ENCODE results near the gene GAP43. TPM values are rescaled to one million over a fixed set of nuclear protein-coding genes. Genes with fewer than 3 reads are reported as not detected.

Gene GAP43
- total and polyA plus RNA-seq, 3 donors from 2014 or later, result 0.62 to 0.63 (median 0.62) TPM

DNA sequence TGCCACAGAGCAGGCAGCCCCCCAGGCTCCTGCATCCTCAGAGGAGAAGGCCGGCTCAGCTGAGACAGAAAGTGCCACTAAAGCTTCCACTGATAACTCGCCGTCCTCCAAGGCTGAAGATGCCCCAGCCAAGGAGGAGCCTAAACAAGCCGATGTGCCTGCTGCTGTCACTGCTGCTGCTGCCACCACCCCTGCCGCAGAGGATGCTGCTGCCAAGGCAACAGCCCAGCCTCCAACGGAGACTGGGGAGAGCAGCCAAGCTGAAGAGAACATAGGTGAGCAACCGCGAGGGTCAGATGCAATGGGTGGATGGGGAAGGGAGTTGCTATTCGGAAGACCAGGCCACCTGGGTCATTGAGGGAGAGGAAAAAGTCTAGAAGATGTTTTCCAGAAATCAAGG, 53.0 kb downstream of the GAP43 start:
- TF ChIP-seq, protein P1, sequence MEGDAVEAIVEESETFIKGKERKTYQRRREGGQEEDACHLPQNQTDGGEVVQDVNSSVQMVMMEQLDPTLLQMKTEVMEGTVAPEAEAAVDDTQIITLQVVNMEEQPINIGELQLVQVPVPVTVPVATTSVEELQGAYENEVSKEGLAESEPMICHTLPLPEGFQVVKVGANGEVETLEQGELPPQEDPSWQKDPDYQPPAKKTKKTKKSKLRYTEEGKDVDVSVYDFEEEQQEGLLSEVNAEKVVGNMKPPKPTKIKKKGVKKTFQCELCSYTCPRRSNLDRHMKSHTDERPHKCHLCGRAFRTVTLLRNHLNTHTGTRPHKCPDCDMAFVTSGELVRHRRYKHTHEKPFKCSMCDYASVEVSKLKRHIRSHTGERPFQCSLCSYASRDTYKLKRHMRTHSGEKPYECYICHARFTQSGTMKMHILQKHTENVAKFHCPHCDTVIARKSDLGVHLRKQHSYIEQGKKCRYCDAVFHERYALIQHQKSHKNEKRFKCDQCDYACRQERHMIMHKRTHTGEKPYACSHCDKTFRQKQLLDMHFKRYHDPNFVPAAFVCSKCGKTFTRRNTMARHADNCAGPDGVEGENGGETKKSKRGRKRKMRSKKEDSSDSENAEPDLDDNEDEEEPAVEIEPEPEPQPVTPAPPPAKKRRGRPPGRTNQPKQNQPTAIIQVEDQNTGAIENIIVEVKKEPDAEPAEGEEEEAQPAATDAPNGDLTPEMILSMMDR (IDR thresholded peaks at IDR 0.05), result no peak
- TF ChIP-seq POLR2A (IDR thresholded peaks at IDR 0.05), result no peak
- no peak for DNase-seq
- Histone ChIP-seq H3K4me3 (no peak overlapping the region), H3K9me3 (no peaks in the 10 kb centered on the region), H3K27ac (no peak overlapping the region), H3K36me3 (ENCODE audit: low read depth, missing control alignments) (no peaks in the 10 kb centered on the region), H3K27me3 (no peaks in the 10 kb centered on the region), H3K4me1 (no peaks in the 10 kb centered on the region)
- intact Hi-C loops (cut with DNase I; ENCODE audit: low total_unique reads), result no loop called here
- WGBS, 2 donors, result 76 to 85% methylated on average over 8 to 9 of the region's 9 CpGs

DNA sequence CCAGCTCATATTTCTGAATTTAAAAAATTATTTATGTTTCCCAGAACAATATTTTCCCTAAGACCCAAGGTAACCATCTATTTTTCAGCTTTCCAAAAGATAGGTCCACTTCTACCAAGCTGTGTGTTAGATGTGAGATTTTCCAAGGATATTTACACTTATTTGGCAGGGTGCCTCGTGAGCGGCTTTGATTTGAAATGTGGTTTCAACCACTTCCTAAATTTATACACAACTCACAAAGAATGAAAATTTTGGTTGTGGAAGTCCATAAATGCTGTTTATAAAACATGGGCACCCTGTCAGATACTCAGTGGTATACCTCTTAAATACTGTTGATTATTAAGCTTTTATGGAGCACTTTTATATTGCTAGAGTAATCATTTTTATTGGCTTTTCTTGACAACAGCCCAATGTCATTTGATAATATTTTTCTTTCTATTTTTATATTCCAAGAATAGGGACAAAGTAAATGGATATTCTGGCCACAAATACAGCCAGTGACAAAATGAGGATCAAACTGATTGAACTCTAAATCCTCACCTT, 57.6 kb downstream of the GAP43 start:
- H3K36me3 ChIP-seq (ENCODE audit: low read depth, missing control alignments), result no peaks in the 10 kb centered on the region
- WGBS, 2 donors, result 53 to 73% methylated on average over 2 of the region's 2 CpGs
- no peak overlapping the region for H3K4me3 ChIP-seq
- H3K27me3 ChIP-seq, result no peaks in the 10 kb centered on the region
- no peak for TF ChIP-seq POLR2A (IDR thresholded peaks at IDR 0.05)
- no peaks in the 10 kb centered on the region for H3K9me3 ChIP-seq
- intact Hi-C loops (cut with DNase I; ENCODE audit: low total_unique reads), result no loop called here
- no peak for DNase-seq
- H3K4me1 ChIP-seq, result no peaks in the 10 kb centered on the region
- H3K27ac ChIP-seq, result no peak overlapping the region

DNA sequence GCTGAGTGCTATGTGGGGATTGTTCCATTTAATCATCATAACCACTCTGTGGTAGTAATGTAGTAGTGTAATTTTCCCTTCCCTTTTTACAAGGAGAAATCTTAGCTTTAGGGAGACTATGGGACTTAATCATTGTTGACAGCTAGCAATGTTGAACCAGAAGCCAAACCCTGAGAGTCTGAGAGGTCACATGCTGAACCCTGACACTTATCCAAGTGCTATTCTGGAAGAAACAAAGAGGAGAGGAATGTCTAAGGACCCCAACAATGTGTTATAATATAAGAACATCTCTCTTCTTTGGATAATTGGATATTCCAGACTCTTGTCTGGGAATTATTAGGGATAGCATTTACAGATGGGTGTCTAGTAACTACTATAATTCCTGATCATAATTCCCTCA, 58.4 kb downstream of the GAP43 start:
- intact Hi-C loops (cut with DNase I; ENCODE audit: low total_unique reads), result no loop called here
- Histone ChIP-seq H3K36me3 (ENCODE audit: low read depth, missing control alignments) (no peaks in the 10 kb centered on the region), H3K4me3 (no peak overlapping the region), H3K9me3 (no peaks in the 10 kb centered on the region), H3K4me1 (no peaks in the 10 kb centered on the region), H3K27me3 (no peaks in the 10 kb centered on the region), H3K27ac (no peak overlapping the region)
- no peak for DNase-seq
- TF ChIP-seq, protein P1 (IDR thresholded peaks at IDR 0.05), result no peak
- TF ChIP-seq POLR2A (IDR thresholded peaks at IDR 0.05), result no peak

DNA sequence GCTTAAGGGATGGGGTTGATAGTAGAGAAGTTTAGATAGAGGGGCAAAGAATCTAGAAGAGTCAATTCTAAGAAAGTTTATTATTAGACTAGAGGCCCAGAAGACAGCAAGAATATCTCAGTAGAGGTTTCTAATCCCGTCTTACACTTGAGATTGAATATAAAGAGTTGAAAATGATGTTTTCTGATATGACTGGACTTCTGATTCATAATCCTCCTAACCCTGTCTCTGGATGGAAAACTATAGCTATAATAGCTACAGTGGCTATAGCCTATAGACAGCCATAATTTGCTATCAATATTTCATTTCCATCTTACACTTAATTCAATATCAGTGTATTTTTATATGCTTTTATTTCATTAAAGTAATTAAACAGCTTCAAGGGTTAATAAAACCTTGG, 60.0 kb downstream of the GAP43 start:
- intact Hi-C loops (cut with DNase I; ENCODE audit: low total_unique reads), result no loop called here
- no peak for DNase-seq
- H3K4me1 ChIP-seq, result no peaks in the 10 kb centered on the region
- no peaks in the 10 kb centered on the region for H3K9me3 ChIP-seq
- TF ChIP-seq POLR2A (IDR thresholded peaks at IDR 0.05), result no peak
- TF ChIP-seq, protein P1 (IDR thresholded peaks at IDR 0.05), result no peak
- no peak overlapping the region for H3K4me3 ChIP-seq
- 88 to 98% methylated on average over 1 of the region's 1 CpG for WGBS, 2 donors
- no peaks in the 10 kb centered on the region for H3K27me3 ChIP-seq
- no peak overlapping the region for H3K27ac ChIP-seq
- H3K36me3 ChIP-seq (ENCODE audit: low read depth, missing control alignments), result no peaks in the 10 kb centered on the region

DNA sequence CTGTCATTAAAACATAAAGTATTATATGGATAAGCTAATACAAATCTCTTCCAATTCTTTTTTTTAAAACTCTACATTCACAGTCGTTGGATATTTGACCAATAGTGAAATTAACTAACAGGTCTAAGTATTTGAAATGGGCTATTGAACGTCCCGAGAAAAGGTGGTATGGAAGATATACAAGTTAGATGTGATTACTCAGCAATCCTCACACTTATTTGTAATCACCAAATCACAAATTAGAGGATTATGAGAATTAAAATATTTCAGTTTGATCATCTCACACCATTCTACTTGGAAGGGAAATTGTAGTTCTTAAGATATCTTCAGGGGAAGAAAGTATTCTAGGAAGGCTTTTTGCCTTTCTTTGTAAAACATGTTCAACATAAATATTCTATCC, 60.5 kb downstream of the GAP43 start:
- Histone ChIP-seq H3K27ac (no peak overlapping the region), H3K36me3 (ENCODE audit: low read depth, missing control alignments) (no peaks in the 10 kb centered on the region), H3K27me3 (no peaks in the 10 kb centered on the region), H3K9me3 (no peaks in the 10 kb centered on the region), H3K4me3 (no peak overlapping the region), H3K4me1 (no peaks in the 10 kb centered on the region)
- WGBS, 2 donors, result 87 to 93% methylated on average over 3 of the region's 3 CpGs
- TF ChIP-seq, protein P1 (IDR thresholded peaks at IDR 0.05), result no peak
- TF ChIP-seq POLR2A (IDR thresholded peaks at IDR 0.05), result no peak
- intact Hi-C loops (cut with DNase I; ENCODE audit: low total_unique reads), result no loop called here
- no peak for DNase-seq
